ENCODE measurements around the gene C16orf74.
A peak's percentile ranks its signal among the peaks of the same experiment; 100 is the strongest.

C16orf74 gene

GRCh38 chr16:85662976-85663830, 87.7 kb downstream of the C16orf74 start:
- in situ Hi-C loops (cut with MboI; ENCODE audit: low sequenced_read_pairs, unreplicated experiment), result no loop called here
- no peak for TF ChIP-seq CTCF (IDR thresholded peaks at IDR 0.05; ENCODE audit: borderline replicate concordance, control extremely low read depth, extremely low read depth, insufficient read depth, missing control alignments)
- DNase-seq (ENCODE audit: low spot score), result no peak

GRCh38 chr16:85662482-85662812, 88.4 kb downstream of the C16orf74 start:
- in situ Hi-C loops (cut with MboI; ENCODE audit: low sequenced_read_pairs, unreplicated experiment), result no loop called here
- DNase-seq (ENCODE audit: low spot score), result no peak
- TF ChIP-seq CTCF (IDR thresholded peaks at IDR 0.05; ENCODE audit: borderline replicate concordance, control extremely low read depth, extremely low read depth, insufficient read depth, missing control alignments), result no peak

- no peak for TF ChIP-seq CTCF (IDR thresholded peaks at IDR 0.05; ENCODE audit: borderline replicate concordance, control extremely low read depth, extremely low read depth, insufficient read depth, missing control alignments)
- in situ Hi-C loops (cut with MboI; ENCODE audit: low sequenced_read_pairs, unreplicated experiment), result no loop called here
- DNase-seq (ENCODE audit: low spot score), result no peak
Observed at GRCh38 chr16:85661740-85662481, 89.0 kb downstream of the C16orf74 start.

- in situ Hi-C loops (cut with MboI; ENCODE audit: low sequenced_read_pairs, unreplicated experiment), result no loop called here
- TF ChIP-seq CTCF (IDR thresholded peaks at IDR 0.05; ENCODE audit: borderline replicate concordance, control extremely low read depth, extremely low read depth, insufficient read depth, missing control alignments), result no peak
- no peak for DNase-seq (ENCODE audit: low spot score)
Observed at GRCh38 chr16:85660843-85661739, 89.8 kb downstream of the C16orf74 start.

GRCh38 chr16:85659805-85660511, 90.9 kb downstream of the C16orf74 start:
- in situ Hi-C loops (cut with MboI; ENCODE audit: low sequenced_read_pairs, unreplicated experiment), result no loop called here
- TF ChIP-seq CTCF (IDR thresholded peaks at IDR 0.05; ENCODE audit: borderline replicate concordance, control extremely low read depth, extremely low read depth, insufficient read depth, missing control alignments), result peak; percentile 74
- peak; percentile 89 for DNase-seq (ENCODE audit: low spot score)
